CD4-positive, alpha-beta T cell treated with Interleukin-17A for 1 hour (primary cell): ENCODE data around the gene COL15A1.

ENCODE experiments used
- DNase-seq: peaks from one replicate; pipeline ENCODE4 v3.0.0-alpha.2; 2020

The COL15A1 gene

DNA sequence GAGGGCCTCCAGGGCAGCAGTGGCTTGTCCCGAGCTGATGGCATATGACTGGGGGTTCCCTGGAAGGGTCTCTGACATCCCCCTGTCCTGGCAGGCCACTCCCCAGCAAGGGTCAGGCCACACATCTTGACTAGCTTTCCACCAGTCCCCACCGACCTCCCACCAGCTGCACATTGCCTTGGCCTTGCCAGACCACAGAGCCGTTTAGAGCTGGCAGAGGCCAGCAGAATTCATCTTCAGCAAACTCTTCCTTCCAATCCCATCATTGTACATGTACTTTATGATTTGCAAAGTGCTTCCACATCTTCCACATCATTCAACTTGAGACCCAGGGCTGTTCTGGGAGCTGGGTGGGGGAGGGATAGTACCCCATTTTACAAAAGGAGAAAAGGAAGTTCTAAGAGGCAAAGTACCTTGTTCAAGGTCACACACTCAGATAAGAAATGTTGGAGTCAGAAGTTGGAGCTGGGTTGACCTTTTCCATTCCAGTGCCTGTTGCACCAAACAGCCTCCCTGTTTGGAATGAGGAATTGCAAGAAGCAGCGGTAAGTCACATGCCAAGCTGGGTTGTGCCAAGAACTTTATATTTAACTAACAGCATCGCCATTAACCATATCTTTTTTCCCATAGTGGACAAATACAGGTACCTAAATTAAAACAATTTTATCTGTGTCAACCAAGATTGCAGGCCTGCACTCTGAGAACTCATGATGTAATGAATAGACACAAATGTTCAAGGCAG is 25.8 kb upstream of the COL15A1 start:
- no peak for DNase-seq

- DNase-seq, result no peak
Observed at GRCh38 chr9:98921732-98922131, 22.0 kb upstream of the COL15A1 start.

DNA sequence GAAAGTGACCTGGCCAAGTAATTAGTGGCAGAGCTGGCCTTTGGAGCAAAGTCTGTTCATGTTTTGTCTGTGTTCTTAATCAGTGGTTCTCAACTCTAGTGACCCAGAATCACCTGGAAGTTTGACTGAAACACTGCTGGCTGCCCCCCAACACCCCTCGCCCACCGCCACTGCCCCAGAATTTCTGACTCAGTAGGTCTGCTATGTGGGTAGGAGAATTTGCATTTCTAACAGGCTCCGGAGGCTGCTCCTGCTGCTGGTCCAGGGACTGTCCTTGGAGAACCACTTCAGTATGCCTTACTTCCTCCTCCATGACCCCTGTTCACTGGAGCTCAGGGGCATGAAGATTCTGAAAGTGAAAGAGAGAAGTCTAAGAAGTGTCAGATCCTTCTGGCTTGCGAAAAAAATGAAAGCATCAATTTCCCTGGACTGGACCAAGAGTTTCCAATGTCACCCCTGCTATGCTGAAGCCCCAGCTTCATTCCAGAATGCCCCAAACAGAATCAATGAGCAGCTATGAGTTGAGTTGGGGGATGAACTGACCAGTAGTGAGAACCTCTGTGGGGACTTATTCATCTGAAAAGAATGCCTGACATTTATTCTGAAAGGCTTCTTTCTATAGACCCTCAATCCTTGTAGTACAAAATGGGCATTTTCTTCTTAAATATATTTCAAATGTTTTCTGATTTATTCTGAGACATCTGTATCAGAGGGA is 20.8 kb upstream of the COL15A1 start:
- DNase-seq, result no peak

DNA sequence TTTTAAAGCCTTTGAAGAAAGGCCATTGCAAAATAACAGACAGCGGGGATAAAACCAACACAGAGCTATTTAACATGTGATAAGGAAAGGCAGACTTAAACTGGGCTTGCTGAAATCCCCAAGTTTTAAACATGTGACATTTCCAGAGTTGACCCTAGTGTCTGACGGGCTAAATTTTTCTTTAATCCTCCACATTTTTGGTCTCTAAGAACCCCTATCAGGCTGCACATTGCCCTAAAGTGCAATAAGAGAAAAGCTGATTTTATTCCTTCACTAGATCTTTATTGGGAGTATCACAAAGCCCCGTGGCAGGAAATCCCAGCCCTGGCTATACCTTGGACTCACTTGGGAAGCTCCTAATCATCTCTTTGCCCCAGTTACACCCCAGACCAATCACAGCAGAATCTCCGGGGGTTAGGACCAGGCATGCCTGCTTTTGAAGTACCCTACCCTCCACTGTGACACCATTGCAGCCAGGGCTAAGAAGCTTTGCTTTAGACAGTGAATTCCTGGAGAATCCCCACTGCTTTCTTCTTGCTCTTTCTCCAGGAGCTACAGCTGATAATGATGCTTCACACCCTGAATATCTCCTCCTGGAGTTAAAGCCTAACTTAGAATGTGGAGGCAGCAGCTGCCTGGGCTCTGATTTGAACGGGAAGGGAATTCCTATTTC is 20.1 kb upstream of the COL15A1 start:
- DNase-seq, result no peak

- DNase-seq, result no peak
Observed at GRCh38 chr9:98924946-98925820, 18.5 kb upstream of the COL15A1 start.

DNA sequence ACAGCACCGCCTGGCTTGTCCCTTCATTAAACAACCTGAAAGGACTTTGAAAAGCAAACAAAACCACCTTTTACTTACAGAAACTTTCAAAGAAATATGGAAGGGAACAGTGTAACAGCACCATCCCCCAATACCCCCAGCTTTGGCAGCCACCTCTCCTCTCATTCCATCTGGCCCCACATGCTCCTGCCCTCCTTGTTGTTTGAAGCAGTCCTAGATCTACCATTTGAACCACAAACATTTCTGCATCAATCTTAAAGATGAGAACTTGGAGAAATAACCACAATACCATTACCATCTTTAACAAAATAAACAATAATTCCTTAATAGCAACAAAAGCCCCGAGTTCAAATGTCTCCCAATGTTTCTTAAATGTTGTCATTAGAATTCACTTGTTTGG is 17.8 kb upstream of the COL15A1 start:
- no peak for DNase-seq

DNA sequence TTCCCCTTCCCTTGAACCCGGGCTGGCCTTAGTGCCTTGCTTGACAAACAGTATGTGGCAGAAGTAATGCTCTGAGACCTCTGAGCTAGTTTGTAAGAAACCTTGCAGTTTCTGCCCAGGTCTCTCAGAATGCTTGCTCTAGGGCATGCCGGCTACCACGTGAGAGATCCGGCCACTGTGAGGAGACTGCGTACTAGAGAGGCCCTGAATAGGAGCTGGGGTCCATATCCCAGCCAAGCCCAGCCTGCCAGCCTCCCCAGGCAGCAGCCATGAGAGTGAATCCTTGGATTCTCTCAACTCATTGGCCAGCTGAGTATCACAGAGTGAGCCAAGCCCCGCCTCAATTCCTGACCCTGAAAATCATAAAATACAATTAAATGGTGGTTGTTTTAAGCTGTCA is 16.0 kb upstream of the COL15A1 start:
- no peak for DNase-seq

DNA sequence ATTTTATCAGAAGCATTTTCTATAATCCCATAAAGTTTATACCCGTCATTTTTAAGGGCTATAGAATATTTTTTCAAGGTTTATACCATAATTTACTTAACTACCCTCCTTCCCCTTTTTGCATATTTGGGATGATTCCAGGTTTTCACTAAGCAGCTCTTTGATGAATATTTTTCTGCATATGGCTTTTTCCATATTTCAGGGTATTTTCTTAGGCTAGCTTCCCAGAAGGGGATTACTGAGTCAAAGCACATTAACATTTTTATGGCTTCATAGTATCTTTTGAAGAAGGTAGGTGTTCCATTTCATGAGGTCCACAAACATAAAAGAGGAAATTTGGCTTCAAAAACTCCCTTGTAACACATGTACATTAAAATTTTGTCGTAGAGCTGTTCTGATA is 14.6 kb upstream of the COL15A1 start:
- DNase-seq, result no peak

DNA sequence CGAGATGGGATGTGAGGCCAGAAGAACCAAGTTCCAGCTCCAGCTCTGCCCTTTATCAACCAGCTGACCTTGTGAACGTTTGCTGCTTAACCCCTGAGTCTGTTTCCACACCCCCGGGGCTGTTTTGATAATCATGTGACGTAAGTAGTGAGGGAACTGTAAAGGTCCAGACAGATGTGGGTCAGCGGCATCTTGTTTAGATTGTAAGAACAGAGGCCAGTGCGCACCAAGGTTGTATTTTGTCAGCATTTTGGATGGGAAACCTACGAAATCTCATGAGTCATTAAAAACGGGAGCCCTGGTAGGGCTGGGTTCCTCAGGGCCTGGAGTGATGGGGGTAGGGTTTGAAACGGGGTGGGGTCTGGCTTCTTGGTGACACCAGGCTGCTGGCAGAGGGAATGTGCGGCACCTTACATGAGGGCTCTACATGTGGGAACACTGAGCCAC is 13.8 kb upstream of the COL15A1 start:
- DNase-seq, result no peak

- no peak for DNase-seq
Observed at GRCh38 chr9:98930792-98931191, 12.9 kb upstream of the COL15A1 start.

DNA sequence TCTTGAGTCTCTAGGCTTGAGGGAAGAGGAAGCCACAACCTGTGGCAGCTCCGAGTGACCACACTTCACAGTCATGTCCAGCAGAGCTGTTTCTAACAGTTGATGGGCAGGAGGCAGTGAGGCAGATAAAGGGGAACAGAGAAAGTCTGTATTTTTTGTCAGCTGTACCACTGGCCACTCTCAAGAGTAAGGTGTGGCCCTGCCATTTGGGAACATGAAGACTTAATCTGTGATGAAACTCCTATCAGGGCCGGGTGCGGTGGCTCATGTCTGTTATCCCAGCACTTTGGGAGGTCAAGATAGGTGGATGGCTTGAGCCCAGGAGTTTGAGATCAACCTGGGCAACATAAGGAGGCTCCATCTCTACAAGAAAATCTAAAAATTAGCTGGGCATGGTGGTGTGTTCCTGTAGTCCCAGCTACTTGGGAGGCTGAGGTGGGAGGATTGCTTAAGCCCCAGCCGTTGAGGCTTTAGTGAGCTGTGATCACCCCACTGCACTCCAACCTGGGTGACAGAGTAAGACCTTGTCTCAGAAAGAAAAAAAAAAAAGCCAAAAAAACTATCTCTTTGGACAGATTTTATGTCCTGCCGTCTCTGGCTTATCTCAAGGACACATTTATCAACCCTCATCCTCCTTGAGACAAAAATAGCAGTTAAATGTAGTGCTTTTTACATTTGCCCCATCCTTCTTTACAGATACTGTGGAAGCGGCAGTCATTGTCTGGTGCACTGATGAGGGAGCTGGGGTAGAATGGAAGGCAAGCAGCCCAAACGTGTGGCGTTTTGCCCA is 11.9 kb upstream of the COL15A1 start:
- DNase-seq, result no peak

DNA sequence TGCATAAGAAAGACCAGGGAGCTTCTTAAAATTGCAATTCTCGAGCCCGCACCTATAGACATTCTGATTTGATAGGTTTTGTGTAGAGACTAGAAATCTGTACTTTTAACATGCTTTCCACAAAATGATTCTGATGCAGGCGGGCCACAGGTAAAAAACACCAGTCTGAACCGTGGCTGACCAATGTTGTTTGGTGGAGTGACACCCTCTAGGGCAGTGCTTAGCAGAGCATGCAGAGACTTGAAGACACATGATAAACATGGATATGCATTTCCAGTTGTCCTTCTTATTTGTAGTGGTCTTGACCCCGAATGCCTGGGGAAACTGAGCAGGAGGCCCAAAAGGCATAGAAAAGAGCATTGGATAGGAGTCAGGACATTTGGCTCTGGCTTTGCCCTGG is 10.5 kb upstream of the COL15A1 start:
- DNase-seq, result no peak

DNA sequence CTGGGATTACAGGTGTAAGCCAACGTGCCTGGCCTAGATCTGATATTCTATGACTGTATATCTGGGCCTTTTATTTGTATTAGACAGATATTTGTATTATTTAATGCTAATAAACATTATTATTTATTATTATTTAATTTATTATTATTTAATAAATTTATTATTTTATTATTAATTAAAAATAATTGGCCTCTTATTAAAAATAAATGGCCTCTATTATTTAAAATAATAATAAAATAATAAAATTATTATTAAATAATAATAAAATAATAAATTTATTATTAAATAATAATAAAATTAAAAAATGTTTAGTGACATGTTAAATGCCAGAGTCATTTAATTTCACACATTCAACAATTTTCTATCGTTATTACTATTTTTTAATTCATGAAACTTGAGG is 9.8 kb upstream of the COL15A1 start:
- no peak for DNase-seq

GRCh38 chr9:98935071-98935505 is 8.6 kb upstream of the COL15A1 start:
- DNase-seq, result no peak

DNA sequence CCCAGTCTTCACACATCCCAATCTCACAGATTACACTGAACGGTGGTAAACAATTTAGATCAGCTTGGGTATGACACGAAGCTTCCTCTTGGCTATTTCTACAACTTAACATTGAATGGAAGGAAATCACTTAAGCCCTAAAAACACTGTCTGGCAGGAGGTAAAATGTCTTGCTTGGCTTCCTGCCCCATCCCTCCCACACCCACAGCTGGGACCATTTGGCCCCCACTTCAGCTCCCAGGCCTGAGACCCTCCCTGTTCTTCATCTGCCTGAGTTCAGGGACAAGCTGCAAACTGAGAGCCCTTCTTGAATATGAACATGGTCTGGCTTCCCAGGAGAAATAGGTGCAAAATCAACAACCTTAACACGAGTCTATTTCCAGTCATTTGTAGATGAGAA is 3.4 kb upstream of the COL15A1 start:
- DNase-seq, result no peak

DNA sequence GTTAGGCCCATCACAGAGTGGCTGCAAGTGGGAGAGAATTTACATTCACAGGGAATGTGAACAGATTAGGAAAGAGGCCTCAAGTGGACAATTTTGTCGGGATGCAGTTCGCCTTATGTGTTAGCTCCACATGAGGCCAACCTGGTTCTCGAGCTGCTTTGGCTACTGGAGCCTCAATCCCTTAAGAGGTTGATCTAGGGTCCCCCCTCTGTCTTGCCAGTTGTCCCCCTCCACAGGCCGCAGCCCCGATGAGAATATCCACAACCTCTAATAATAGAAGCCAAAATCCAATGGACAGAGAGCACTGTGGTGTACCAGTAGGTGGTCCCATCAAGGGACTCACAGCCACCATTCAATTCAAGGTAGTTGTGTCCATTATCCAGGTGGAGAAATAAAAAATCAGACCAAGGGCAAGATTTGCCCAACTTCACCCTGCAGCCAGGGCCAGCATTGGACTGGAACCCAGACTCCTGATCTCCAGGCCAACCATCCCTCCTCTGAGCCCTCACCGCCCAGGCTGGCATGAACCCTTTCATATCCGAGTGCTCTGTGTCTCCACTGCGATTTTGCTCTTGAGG is 1.7 kb upstream of the COL15A1 start:
- no peak for DNase-seq

DNA sequence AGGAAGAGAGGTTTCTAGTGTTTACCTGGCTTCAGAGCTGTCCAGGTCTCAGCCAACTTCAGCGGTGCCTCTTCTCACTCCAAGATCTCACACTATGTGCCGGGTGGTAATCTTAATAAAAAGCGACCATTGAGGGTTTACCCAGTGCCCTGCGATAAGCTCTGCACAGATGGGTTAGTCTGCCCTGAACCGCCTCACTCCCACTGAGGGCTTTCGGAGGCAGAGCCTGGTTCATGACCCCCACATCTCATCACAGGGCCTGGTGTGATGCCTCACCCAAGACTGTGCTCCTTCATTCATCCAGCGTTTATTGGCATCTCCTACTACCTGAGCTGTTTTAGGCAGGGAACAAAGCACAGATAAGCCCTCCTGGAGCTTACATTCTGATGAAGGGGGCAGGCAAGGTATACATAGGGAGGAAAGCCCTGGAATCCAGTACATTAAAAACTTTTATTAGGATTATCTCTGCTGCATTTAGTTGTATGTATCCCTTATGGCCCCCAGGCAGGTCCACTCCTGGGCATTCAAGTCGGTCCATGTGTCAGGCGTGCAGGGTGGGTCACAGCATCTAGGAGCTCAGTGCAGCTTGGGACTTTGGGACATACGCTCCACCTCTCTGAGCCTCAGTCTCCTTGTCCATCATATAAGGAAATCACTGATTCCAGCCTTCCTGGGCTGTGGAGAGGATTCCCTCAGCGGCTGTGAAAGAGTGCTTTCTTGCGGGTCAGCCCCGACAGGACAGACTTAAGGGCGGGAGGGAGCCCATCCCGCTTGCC is 613 bp upstream of the COL15A1 start:
- no peak for DNase-seq

DNA sequence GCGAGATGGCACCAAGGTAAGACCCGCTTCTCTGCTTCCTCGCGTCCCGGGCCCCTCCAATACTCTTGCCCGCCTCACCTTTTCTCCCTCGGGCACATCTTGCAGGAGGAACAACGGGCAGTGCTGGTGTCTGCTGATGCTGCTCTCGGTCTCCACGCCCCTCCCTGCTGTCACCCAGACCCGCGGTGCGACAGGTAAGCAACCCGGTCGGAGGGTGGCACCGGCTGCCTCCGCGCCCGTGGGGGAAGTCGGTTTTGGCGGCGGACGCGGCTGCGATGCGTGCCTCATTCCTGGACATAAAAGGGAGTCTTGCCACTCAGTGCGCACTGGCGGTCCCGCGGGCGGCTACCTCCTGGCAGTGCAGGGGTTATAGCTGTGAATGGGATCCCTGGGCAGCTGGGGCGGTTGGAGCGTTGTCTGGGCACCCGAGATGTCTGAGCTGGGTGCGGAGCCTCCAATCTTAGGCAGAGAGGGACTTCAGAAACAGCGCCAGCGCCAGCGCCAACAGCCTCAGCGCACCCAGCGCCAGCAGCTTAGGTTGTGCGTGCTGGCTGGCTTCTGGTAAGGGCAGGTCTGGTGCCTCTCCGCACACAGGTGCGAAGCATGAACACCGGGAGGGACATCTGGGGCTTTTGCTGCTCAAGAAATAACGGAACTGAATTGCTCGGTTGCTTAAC is 488 bp downstream of the COL15A1 start:
- DNase-seq, result no peak

- no peak for DNase-seq
Observed at GRCh38 chr9:98944734-98945074, 997 bp downstream of the COL15A1 start.

DNA sequence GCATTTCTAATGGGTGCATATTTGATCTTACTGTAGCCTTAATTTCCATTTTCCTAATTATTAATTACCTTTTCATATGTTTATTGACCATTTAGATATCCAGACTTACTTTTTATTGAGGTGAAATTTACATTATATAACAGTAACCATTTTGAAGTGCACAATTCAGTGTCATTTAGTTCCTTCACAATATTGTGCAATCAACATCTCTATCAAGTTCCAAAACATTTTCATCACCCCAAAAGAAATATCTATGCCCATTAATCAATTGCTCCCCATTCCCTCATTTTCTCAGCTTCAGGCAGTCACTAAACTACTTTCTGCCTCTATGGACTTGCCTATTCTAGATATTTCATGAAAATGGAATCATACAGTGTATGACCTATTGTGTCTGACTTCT is 5.9 kb downstream of the COL15A1 start:
- DNase-seq, result no peak

- no peak for DNase-seq
Observed at GRCh38 chr9:98950262-98950661, 6.6 kb downstream of the COL15A1 start.
